GM12864 (cell line): ENCODE data around the gene MGAT2.

ENCODE experiments used
- DNase-seq: peaks from one replicate; pipeline ENCODE4 v3.0.0-alpha.2; 2011; ENCODE audit warnings: low read depth
- H3K4me3 ChIP-seq: 2 replicates; pipeline ENCODE4 v1.5.1; 2011; ENCODE audit warnings: mild to moderate bottlenecking, low read depth, low read length, control low read depth
- CTCF ChIP-seq: IDR thresholded peaks from 2 replicates; pipeline ENCODE4 v1.5.1; 2011; ENCODE audit warnings: low read depth, mild to moderate bottlenecking, moderate library complexity, low read length, control low read depth, inconsistent platforms; ENCODE audit errors: missing control alignments

Gene MGAT2

GRCh38 chr14:49620182-49621113 lies at the start of gene MGAT2, which contains the start of gene RPL36AL:
Gene MGAT2 (plus strand): TSS chr14:49620799. CDS start chr14:49621269, 470 bp downstream.
Gene RPL36AL (minus strand): TSS chr14:49620626. CDS start chr14:49619104, 1,522 bp downstream.
- DNase-seq = peak; percentile 97
- H3K4me3 ChIP-seq = peak within 1 kb of the TSS; percentile 100
- TF ChIP-seq CTCF = peak; percentile 29

- TF ChIP-seq CTCF = no peak
- no peak overlapping the region for H3K4me3 ChIP-seq
- DNase-seq = no peak
Observed at GRCh38 chr14:49574038-49574437, 46.6 kb upstream of the MGAT2 start.

- no peak for TF ChIP-seq CTCF
- DNase-seq = no peak
- H3K4me3 ChIP-seq = no peak overlapping the region
Observed at GRCh38 chr14:49578141-49578540, 42.5 kb upstream of the MGAT2 start.

GRCh38 chr14:49579841-49580240 lies 40.8 kb upstream of the MGAT2 start:
- TF ChIP-seq CTCF = no peak
- no peak overlapping the region for H3K4me3 ChIP-seq
- DNase-seq = no peak

- TF ChIP-seq CTCF = no peak
- H3K4me3 ChIP-seq = no peak overlapping the region
- no peak for DNase-seq
Observed at GRCh38 chr14:49581209-49582112, 39.1 kb upstream of the MGAT2 start.

GRCh38 chr14:49582113-49582977 lies 38.3 kb upstream of the MGAT2 start:
- DNase-seq = no peak
- no peak for TF ChIP-seq CTCF
- H3K4me3 ChIP-seq = no peak overlapping the region
